GOT3 (cell line): ENCODE measurements around the gene GDF2.

ENCODE experiments used
- DNase-seq: peaks from one replicate; lab custom pipeline; 2025; ENCODE audit warnings: mixed read lengths; lab: John Stamatoyannopoulos, UW

GDF2 gene

DNA sequence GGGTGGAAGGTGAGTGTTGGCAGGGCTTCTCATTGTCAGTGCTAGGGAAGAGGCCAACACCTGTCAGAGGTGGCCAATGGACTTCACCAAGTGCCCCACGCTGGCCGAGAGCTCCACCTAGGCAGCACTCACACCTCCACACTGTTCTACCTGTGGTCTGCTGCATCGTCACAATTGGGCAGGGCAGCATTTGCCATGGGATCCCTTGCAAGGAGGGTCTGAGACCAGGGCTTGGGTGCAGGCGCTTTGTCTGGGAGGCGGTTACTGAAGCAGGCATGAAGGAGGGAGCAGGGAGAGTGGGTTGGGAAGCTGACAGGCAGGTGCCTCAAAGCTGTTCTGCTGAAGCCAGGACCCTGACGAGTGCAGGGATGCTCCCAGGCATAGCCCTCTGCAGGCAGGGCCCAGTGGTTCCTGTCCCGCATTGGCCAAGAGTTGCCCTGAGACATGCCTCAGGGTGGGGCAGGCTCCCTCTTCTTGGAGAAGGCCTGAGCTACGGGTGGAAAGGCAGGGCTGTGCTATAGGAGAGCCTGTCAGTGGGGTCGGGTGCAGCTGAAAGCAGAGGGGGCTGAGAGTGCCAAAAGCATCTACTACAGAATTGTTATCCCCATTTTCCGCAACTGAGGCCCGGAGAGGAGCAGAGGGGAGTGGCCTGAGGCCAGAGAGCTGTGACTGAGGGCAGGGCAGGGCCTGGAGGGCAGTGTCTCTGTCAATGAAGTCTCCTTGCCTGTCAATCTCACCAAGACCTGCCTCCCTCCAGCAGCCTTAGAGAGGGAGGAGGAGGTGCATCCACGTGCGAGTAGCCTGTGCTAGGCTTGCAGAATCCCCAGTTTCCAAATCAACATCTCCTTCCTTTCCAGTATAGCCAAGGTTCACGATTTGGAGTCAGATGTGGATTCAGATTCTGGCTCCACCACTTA, 29.9 kb downstream of the GDF2 start:
- no peak for DNase-seq

DNA sequence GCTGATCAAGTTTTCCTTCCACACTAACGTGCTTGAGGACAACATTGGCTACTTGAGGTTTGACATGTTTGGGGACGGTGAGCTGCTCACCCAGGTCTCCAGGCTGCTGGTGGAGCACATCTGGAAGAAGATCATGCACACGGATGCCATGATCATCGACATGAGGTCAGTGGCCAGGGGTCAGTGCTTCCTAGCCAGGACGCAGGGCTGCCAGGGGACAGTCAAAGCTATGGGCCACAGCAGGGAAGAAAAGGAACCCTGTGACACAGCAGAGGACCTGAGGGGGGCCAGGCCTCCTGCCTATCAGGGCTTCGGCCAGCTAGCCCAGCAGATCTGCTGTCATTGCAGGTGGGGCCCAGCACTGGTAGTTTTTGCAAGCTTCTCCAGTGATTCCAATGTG, 31.1 kb downstream of the GDF2 start:
- DNase-seq, result no peak

DNA sequence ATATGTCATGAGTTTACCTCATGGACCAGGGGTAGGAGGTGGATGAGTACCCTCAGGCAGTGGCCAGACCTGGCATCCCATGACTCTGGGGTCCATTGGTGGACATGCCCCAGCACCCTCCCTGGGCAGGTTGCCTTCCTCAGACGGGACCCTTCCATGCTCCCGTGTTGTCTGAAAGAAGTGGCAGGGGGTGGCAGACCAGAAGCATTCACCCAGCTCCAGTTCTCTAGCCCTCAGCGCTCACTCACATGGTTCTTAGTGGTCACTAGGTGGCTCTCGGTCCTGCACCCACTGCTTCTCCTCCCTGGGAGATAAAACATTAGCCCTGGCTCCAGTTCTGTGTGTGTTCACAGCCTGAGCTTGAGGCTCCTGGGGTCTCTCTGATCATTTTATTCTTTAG, 31.9 kb downstream of the GDF2 start:
- DNase-seq, result no peak

DNA sequence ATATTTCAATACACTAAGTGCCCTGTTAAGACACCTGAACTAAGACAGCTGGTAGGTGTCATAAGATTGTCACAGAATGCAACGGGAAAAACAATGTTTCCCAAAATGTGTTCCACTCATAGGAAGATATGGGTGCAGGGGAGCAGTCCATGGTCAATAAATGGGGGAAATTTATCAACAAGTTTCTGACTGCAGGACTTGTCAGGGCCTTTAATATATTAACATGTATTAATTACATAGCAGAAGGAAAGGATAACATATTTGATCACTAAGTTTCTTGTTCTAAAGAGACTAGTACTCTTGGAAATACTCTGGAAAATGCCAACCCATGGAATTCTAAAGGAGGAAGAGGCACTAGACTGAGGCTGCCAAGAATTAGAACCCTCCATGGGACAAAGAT, 32.6 kb downstream of the GDF2 start:
- no peak for DNase-seq

DNA sequence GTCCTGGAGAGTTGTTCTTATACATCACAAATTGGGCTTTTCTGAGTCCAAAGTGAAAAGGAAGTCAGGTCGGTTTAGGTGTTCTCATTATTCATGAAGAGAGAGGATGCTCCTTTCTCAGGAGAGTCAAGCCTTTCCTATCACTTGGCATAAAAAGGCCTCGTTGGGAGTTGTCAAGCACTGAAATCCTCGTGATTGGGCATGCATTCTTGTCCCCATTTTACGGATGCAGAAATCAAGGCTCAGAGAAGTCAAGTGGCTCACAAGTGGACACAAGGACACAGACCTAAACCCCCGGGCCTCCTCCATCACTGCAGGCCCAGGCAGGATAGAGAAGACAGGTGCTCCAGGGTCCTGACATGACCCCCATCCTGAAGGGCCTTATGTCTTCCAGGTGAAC, 34.5 kb downstream of the GDF2 start:
- DNase-seq, result no peak

DNA sequence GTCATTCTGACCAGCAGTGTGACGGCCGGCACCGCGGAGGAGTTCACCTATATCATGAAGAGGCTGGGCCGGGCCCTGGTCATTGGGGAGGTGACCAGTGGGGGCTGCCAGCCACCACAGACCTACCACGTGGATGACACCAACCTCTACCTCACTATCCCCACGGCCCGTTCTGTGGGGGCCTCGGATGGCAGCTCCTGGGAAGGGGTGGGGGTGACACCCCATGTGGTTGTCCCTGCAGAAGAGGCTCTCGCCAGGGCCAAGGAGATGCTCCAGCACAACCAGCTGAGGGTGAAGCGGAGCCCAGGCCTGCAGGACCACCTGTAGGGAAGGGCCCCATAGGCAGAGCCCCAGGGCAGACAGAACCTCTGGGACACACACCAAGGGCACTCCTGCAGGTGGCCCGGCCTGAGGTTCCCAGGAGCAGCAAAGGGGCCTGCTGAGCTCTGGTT, 34.9 kb downstream of the GDF2 start:
- DNase-seq, result no peak

DNA sequence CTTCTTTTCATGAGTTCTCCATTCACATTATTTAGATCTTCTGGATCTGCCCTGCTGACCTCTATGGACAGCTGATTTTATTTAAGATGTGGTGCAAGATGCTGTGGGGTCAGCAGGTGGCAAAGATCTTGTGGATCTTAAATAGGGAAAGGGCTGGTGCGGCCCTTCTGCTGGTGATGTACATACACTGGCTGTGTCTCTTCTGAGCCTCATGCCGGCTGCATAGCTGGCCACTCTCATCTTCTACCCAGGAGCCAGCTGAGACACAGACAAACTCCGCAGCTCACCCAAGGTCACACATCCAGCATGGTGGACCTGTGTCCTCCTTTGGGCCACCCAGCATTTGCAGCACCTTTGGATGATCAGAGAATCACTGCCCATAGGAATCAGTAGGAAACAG, 35.7 kb downstream of the GDF2 start:
- DNase-seq, result no peak

DNA sequence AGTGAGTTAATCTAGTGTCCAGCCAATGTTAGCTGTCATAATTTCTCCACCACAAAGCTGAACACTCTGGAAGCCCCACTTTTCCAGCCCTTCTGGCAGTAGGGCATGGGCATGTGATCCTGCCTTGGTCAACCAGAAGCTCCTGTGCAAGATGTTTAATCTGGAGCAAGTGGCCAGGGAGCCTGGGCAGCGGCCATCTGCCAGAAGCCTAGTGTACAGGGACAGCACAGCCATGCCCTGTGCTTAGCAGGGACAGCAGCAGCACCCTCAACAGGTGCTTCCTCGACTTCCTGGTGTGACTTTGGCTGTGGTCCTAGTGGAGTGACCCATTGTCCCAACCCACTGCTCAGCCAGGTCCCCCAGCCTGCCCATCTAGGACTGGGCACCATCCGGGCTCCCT, 36.2 kb downstream of the GDF2 start:
- DNase-seq, result no peak

DNA sequence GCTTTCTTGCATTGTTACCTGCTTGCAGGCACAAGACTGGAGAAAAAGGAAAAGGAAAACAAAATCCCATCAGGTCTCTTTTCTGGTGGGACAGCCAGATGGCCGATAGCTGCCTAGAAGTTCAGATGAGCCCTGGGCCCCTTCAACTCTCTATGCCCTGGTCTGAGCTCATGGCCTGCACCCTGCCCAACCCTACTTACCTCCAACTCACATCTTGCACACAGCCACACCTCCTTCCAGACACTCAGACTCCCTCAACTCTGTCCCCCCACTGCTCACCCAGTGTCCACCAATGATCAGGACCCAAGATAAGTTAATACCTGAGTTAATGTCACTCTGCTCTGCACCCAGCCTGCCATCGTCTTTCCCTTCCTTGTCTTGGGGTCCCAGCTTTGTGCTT, 36.8 kb downstream of the GDF2 start:
- no peak for DNase-seq

DNA sequence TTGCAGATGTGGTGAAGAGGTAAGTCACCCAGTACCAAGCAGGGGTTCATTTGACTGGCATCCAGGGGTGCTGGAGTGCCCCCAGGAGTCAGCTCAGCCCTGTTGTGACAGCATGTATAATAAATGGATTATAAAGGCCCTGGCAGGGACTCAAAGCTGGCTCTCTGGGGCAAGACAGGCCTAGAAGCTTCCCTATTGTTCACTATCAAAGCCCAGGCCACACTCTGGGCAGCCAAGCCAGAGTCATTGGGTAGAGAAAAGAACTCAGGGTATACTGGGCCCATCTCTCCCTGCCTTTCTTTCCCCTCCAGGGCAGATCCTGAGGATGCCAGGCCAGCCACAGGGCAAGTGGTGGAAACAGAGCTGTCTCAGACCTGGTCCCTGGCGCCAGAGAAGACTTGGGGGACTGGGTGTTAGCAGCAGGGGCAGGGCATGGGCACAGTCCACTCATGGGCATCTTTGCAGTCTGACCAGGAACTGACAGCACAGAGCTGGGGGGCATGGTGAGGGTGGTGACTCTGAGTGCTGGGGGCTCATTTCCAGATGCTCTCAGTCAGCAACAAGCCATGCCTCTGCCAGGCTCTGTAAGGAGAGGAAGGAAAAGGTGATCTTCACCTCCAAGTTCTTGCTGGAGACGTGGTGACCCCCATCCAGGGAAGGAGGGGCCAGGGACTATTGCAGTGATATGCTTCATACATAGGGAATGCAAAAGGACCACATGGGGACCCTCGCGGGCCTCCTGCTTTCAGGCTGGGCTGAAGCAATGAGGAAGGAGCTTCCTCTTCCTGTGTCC, 37.6 kb downstream of the GDF2 start:
- no peak for DNase-seq

DNA sequence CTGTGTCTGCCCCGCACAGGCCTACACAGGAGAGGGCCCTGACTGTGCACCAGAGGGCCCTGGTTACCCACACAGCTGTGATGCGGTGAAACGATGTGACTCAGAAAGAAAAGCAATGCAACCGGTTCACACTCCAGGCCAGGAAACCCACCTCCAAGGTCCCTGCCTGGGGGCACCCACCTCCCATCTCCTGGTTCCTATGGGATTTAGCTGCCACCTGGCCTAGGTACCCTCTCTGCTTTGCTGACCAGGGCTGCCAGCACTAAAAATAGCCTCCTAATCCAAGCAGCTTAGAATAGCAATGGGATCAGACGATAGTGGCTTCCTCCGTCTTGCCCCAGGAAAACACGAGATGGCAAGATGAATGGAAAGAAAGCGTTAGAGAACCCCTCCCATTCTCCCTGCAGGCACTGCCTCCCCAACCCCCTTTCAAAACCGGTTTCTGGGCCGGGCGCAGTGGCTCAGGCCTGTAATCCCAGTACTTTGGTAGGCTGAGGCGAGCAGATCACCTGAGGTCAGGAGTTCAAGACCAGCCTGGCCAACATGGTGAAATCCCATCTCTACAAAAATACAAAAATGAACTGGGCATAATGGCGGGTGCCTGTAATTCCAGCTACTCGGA, 38.3 kb downstream of the GDF2 start:
- no peak for DNase-seq

DNA sequence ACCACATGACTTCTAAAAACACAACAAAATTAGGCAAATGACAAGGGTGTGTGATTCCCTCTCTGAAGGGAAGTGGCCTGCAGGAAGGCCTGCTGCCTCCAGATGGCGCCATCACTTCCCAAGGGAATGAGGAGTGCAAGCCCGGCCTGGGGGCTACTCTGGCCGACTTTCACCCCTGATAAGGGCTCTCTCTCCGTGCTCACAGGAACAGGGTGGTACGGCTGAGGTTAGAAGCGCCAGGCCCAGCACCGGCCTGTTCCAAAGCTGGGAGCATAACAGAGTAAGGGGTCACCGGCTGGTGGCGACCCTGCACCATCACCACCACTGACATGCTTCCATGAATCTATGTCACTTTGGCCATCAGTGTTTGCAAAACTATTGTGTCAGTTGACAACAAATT, 39.0 kb downstream of the GDF2 start:
- no peak for DNase-seq

DNA sequence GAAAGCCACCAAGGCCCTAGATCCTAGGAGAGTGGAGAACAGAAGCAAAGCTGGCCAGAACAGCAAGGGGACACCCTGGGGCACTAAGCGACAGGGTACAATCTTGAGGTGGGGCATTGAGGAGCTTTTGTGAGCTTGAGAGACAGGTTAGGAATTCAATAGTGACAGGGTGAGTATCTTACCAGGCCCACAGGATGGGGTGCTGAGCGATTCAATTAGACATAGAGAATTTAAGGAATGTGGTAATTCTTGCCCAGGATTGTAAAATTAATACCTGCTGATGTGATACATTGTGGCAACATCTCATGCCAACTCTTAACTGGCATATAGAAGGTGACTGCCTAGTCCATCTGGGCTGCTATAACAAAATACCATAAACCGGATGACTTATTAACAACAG, 39.9 kb downstream of the GDF2 start:
- DNase-seq, result no peak

DNA sequence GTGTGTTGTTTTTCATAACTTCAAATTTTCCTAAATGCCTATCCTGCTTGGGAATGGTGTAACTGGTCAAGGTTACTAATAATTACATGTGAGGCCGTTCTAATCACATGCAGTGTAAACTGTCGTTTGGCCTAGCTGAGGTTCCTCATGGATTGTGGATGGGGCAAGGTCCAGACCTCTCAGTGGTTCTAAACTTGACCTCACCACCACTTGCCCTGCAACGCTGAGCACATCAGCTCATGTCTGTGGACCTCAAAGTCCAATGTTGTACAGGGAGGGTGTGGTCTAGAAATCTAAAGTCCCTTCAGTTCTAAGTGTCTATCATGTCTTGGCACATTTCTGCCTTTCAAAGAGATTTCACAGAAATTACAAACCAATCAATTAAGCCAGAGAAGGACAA, 41.5 kb downstream of the GDF2 start:
- DNase-seq, result no peak

DNA sequence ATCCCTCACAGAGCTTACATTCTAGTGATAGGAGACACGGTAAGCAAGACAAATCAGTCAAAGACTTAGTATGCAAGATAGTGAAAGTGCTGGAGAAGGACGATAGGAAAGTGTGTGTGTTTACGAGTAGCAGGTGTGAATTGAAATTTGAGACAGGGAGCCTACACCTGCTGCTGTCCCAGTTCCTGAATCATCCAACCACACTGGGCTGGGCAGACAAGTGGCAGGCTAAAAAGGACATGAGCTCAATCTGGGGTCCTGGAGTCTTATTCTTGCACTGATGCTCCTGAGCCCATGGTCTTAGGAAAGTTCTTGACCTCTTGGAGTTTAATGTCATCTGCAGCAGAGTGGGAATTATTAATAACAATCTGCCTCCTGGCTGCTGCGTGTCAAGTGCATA, 42.1 kb downstream of the GDF2 start:
- DNase-seq, result no peak

DNA sequence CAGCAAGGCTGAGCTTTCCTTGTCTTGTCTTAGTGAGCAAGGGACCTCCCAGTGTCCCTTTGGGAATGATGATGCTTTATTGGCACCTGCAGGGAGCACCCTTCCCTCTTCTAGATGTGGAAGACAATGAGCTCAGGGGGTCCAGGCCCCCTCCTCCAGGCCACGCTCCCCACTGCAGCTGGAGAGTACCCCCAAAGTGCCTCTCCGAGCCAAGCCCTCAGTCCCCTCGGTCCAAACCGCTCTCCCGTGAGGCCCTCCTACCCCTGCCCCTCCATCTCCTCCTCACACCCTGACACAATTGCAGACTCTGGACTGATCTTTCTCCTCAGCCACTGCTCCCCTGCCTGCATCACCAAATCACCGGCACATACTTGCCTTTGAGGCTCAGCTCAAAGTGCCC, 42.7 kb downstream of the GDF2 start:
- no peak for DNase-seq

DNA sequence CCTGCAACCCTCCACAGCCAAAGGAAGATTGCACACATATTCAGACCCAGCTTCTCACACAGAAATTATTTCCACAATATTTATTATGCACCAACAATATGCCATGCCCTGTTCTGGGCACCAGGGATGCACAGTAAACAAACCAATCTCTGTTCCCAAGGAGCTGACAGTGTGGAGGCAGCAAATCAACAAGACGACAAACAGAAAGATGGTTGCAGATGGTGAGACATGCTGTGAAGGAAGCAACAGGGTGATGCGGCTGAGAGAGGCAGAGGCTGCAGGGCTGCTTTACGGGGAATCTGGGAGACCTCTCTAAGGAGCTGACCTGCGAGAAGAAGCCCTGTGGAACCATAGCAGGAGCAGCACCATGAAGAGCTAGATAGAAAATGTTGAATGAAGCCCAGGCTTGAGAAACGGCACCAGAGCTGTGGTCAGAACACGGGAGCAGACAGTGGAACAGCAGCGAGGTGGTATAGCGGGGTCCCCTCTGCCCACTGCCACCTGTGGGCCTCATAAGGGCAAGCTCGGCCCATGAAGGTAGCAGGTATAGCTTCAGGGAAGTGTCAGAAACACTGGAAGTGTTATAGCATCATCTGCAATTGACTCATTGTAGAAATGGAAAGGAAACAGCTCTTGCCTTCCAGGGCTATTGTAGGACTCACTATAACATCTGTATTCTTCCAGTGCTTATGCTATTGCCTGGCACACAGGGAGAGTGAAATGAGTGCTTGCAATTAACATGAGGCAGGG, 43.4 kb downstream of the GDF2 start:
- no peak for DNase-seq

DNA sequence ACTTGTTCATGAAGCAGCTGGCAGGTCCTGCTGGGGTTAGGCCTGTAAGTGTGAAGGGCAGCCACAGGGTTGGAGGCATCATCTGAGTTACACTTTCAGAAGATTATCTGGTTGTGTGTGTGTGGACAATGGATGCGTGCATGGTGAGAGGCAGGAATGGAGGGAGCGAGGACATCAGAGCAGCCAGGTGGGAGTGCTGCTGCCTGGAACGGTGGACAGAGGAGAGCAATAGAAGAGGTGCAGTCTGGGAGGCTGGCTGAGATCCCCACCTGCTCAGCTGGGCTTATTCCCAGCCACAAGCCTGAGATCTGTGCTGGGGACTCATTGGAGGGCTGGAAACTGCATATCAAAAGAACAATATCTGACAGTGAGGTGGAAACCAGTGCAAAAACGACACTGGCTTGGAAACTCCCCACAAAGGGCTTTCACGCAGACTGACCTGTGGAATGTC, 44.0 kb downstream of the GDF2 start:
- DNase-seq, result no peak

DNA sequence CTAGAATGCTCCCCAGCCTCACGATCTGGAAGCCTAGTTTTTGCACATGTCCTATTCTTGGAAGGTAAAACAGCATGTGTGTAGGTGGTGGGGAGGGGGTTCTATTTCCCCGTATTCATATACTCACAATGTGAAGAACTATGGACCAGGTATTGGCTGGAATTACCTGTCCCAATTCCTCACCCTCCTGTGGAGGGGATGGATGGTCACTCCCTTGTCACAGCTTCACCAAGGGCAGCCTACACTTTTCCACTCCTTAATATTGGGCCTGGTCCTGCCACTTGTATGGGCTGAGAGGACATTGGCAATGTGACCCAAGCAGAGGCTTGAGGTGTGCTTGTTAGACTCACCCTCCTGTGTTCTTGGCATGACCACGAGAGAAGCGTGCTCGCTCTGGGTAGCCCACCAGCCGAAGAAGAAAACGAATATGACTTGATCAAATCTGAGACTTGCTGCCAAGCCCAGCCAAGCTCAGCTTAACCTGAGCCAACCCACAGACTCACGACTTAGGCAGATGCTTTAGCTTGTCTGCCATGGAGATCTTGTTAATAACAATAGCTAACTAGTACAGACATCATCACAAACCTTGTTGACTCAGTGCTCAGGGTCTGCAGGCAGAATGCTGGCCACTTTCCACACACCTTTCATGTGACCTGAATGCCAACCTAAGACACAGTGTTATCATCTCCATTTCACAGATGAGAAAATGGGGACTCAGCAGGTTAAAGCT, 44.6 kb downstream of the GDF2 start:
- DNase-seq, result no peak

DNA sequence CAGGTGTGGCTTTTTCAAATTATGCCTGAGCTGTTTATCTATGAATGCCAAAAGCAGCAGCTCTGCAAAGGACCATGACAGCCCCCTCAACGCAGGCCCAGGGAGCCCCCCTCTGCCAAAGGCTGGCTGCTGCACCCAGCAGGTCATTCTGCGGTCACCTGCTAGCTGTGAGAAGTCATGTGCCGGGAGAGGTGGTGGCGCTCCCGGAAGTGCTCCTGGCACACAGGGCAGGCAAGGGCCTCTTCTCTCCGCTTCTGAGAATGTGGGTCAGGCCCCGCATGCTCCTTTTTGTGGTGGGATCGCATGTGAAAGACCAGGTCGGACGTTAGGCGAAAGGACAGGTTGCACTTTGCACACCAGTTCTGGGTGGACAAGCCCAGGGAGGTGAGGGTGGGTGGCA, 45.4 kb downstream of the GDF2 start:
- no peak for DNase-seq

DNA sequence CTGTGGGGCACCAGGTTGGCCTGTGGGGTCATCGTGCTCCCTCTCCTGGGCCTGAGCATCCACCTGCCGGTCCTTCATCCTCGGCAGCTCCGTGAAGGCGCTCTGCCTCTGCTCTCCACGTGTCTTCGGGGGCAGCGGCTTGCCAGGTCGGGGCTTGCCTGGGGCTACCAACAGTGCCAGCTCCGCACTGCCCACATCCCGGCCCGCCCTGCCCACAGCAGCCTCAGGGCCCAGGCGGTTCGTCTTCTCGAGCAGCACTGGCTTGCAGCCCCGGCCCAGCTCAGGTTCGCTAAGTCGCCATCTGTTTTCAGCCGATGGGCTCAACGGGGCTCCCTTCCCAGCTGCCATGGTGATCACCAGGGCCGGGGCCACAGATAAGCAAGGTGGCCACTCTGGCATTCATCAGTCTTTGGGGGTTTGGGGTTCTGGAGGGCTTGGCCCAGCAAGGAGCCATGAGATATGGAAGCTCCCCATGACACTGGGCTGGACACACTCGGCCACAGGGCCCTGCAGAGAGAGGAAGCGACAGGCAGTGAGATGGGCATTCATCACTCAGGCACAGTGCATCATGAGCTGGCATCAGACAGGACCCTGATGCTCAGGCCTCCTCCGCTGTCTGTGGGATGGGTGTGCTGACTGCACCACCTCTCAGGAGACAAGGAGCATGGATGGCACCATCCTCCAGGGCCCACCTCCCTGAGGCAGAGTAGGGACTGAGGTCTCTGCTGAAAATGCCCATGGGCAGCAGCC, 46.4 kb downstream of the GDF2 start:
- no peak for DNase-seq
